ENCODE results near the gene CYP3A7. TPM values are rescaled to one million over a fixed set of nuclear protein-coding genes. Genes with fewer than 3 reads are reported as not detected.

Gene CYP3A7
- total and polyA plus RNA-seq, 2 of the 13 experiments (the other 11 are each of a cell fraction or from before 2014, with no cell fraction given): 5.8 to 6.4 TPM

- no peaks in the 10 kb centered on the region for H4K20me1 ChIP-seq (ENCODE audit: insufficient read depth, low read length)
- FAIRE-seq (no peak), ATAC-seq (no peak), DNase-seq (ENCODE audit: low spot score) (no peak)
- H3K36me3 ChIP-seq (replicated peaks in 1 of 2; ENCODE audit: control insufficient read depth in 1 of 2, insufficient read depth in 2 of 2, low read length in 2 of 2): peaks cover 0 to 1% of the 10 kb centered on the region in 2 experiments; a peak in 1 of 5 replicates
- POLR2A ChIA-PET: no interaction called here
- no TSS peak for BruUV-seq (replicated peaks)
- no peaks in the 10 kb centered on the region for H3K4me1 ChIP-seq (ENCODE audit: insufficient read depth, low read length)
- 90% methylated on average over 8 of the region's 8 CpGs for WGBS (ENCODE audit: low lambda C conversion rate)
- no peak for TF ChIP-seq ZC3H4 (CRISPR knock-in tag; IDR thresholded peaks at IDR 0.05; ENCODE audit: borderline replicate concordance)
- TF ChIP-seq ZNF430 (CRISPR knock-in tag; IDR thresholded peaks at IDR 0.05): no peak
- TF ChIP-seq ZNF280B (CRISPR knock-in tag; IDR thresholded peaks at IDR 0.05; ENCODE audit: borderline replicate concordance): no peak
- TF ChIP-seq GABPA (IDR thresholded peaks at IDR 0.05; ENCODE audit: low read depth, low read length): no peak
- TF ChIP-seq GABPA (CRISPR knock-in tag; IDR thresholded peaks at IDR 0.05; ENCODE audit: low read depth): no peak
- TF ChIP-seq CAMTA2 (CRISPR knock-in tag; IDR thresholded peaks at IDR 0.05; ENCODE audit: borderline replicate concordance): no peak
- TF ChIP-seq TBP (CRISPR knock-in tag; IDR thresholded peaks at IDR 0.05): no peak
- no peak for TF ChIP-seq TEAD3 (CRISPR knock-in tag; optimal IDR thresholded peaks at IDR 0.05; ENCODE audit: borderline replicate concordance)
- no peak for TF ChIP-seq MNT (IDR thresholded peaks at IDR 0.05)
- TF ChIP-seq AKNA (CRISPR knock-in tag; IDR thresholded peaks at IDR 0.05; ENCODE audit: borderline replicate concordance): no peak
- no peak for TF ChIP-seq RBM39 (IDR thresholded peaks at IDR 0.05; ENCODE audit: low read depth, low read length, poor library complexity, severe bottlenecking)
- H3K9me3 ChIP-seq (ENCODE audit: low read length): no peaks in the 10 kb centered on the region
- no peak overlapping the region for H3K4me3 ChIP-seq (replicated peaks in 1 of 3; ENCODE audit: insufficient read depth in 1 of 3, low read depth in 2 of 3, low read length in 3 of 3)
- no peak overlapping the region for H2AFZ ChIP-seq (ENCODE audit: low read length)
- H3K79me2 ChIP-seq (ENCODE audit: insufficient read depth, low read length): no peaks in the 10 kb centered on the region
- CTCF ChIA-PET (ENCODE audit: low intra/inter-chr PET ratio, low total read pairs): no interaction called here
- no peak overlapping the region for H3K9ac ChIP-seq (ENCODE audit: insufficient read depth, low read depth, low read length)
- intact Hi-C loops (cut with micrococcal nuclease; ENCODE audit: unreplicated experiment) (no loop called here), in situ Hi-C loops (cut with HindIII; ENCODE audit: extremely low pct_ligation_motif_present, low pct_unique_long_range_greater_than_20kb) (no loop called here)
- H3K27me3 ChIP-seq (ENCODE audit: control insufficient read depth in 1 of 2, insufficient read depth in 2 of 2, low read length in 2 of 2): no peaks in the 10 kb centered on the region
- no peak overlapping the region for H3K27ac ChIP-seq (ENCODE audit: extremely low read length, insufficient read depth, low read length)
- H3K4me2 ChIP-seq (ENCODE audit: low read depth, low read length): no peak overlapping the region
Observed at GRCh38 chr7:99668541-99668940, 66.5 kb downstream of the CYP3A7 start.
